AG10803 (cell line): ENCODE results near the gene MRPS27.
A peak's percentile ranks its signal among the peaks of the same experiment; 100 is the strongest.

Experiments used
- DNase-seq: peaks from one replicate; pipeline ENCODE4 v3.0.0; 2010; ENCODE audit warnings: low read depth
- H3K4me3 ChIP-seq: 2 replicates; pipeline ENCODE4 v1.5.1; 2011; ENCODE audit warnings: mild to moderate bottlenecking, low read length, control low read depth
- CTCF ChIP-seq: conservative IDR thresholded peaks from 2 replicates; pipeline ENCODE4 v1.5.1; 2011; ENCODE audit warnings: mild to moderate bottlenecking, low read length, control low read depth, inconsistent platforms

MRPS27 gene

GRCh38 chr5:72352616-72353015 lies 32.6 kb upstream of the MRPS27 start:
- DNase-seq, result no peak
- H3K4me3 ChIP-seq, result no peak overlapping the region
- no peak for TF ChIP-seq CTCF

DNA sequence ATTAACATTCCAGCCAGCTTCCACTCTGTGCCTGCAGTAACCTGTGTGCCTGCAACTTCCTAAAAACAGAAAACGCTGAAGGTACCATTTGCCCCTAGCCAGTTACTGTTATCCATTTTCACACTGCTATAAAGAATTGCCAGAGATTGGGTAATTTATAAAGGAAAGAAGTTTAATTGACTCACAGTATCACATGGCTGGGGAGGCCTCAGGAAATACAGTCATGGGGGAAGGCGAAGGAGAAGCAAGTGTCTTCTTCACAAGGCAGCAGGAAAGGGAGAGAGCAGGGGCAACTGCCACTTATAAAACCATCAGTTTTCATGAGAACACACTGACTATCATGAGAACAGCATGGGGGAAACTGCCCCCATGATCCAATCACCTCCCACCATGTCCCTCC lies 31.3 kb upstream of the MRPS27 start:
- no peak overlapping the region for H3K4me3 ChIP-seq
- no peak for DNase-seq
- no peak for TF ChIP-seq CTCF

DNA sequence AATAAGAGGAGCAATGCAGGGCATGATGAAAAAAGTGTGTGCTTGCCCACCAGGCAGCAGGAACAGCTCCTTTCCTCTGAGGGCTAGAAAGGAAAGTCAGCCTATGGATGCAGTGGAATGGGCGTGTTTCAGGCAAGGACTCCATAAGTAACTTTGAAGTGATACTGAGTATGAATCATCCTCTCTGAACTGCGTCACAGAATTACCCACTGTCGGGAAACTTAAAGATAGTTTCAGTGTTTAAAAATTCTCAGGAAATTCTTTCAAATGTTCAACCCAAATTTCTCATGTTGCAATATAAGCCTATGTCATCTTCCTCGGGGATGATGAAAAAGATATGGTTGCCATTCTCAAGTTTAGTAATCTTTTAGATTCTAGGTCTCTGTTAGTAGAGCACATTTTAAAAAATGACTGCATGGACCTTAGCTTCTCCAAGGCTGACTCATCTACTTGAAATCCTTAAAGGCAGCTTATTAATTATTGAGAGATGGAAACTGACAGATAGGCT lies 27.8 kb upstream of the MRPS27 start:
- H3K4me3 ChIP-seq, result no peak overlapping the region
- DNase-seq, result peak; percentile 88
- TF ChIP-seq CTCF, result no peak

- no peak for DNase-seq
- no peak overlapping the region for H3K4me3 ChIP-seq
- TF ChIP-seq CTCF, result no peak
These were observed 26.4 kb upstream of the MRPS27 start for GRCh38 chr5:72346398-72346797.

DNA sequence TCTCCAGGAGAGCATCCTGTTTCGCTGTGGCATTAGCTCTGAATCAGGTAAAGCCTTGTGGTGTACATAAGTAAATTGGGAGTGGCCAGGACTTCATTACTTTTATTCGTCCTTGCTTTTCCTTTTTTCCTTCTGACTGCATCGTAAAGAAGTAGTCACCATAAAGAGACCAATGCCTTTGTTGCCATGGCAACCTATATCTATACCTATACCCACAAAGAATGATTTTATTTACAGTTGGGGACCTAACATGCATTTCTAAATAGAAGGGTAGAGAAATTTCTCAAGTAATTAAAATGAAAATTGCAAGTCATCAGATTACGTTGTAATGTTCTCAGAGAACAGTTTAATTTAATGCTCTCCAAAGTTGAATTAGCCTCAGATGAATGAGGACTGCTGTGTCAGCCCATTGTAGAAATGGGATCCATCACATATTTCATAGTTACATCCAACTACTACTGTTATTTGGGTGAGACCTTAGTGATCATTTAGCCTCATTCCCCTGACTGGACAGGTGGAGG lies 18.7 kb upstream of the MRPS27 start:
- H3K4me3 ChIP-seq, result no peak overlapping the region
- no peak for DNase-seq
- TF ChIP-seq CTCF, result no peak

GRCh38 chr5:72337159-72337558 lies 17.1 kb upstream of the MRPS27 start:
- H3K4me3 ChIP-seq, result no peak overlapping the region
- no peak for DNase-seq
- no peak for TF ChIP-seq CTCF

- TF ChIP-seq CTCF, result no peak
- DNase-seq, result no peak
- H3K4me3 ChIP-seq, result no peak overlapping the region
These were observed 10.7 kb upstream of the MRPS27 start for GRCh38 chr5:72330712-72331111.
